HepG2 (cell line): ENCODE results near the gene YY1. TPM values are rescaled to one million over a fixed set of nuclear protein-coding genes. Genes with fewer than 3 reads are reported as not detected.
A peak's percentile ranks its signal among the peaks of the same experiment; 100 is the strongest.

Source experiments
- ARHGAP35 ChIP-seq: sonication (generic); formaldehyde crosslinking; IDR thresholded peaks from 2 replicates; pipeline ENCODE4 v1.9.0; 2022; ENCODE audit warnings: mild to moderate bottlenecking, inconsistent platforms, moderate library complexity, missing genetic modification reagents, borderline replicate concordance
- DR1 ChIP-seq: sonication (generic); formaldehyde crosslinking; IDR thresholded peaks from 2 replicates; pipeline ENCODE4 v1.8.0; 2021; ENCODE audit warnings: mild to moderate bottlenecking, missing genetic modification reagents, inconsistent platforms
- E2F1 ChIP-seq: sonication (generic); formaldehyde crosslinking; IDR thresholded peaks from 2 replicates; pipeline ENCODE4 v1.5.0; 2020; ENCODE audit warnings: missing genetic modification reagents
- FOXJ3 ChIP-seq: sonication (generic); formaldehyde crosslinking; IDR thresholded peaks from 2 replicates; pipeline ENCODE4 v1.4.0; 2020; ENCODE audit warnings: missing genetic modification reagents, mild to moderate bottlenecking, borderline replicate concordance
- KAT7 ChIP-seq: IDR thresholded peaks from 2 replicates; pipeline ENCODE4 v1.6.1; 2018; ENCODE audit warnings: borderline replicate concordance, missing compliant biosample characterization
- NKX3-1 ChIP-seq: sonication (generic); formaldehyde crosslinking; IDR thresholded peaks from 2 replicates; pipeline ENCODE4 v1.5.0; 2020; ENCODE audit warnings: missing genetic modification reagents
- NRL ChIP-seq: sonication (generic); formaldehyde crosslinking; IDR thresholded peaks from 2 replicates; pipeline ENCODE4 v1.5.0; 2020; ENCODE audit warnings: missing genetic modification reagents, mild to moderate bottlenecking, moderate library complexity, borderline replicate concordance
- SIN3B ChIP-seq: fragments of 150-350 bp; IDR thresholded peaks from 2 replicates; pipeline ENCODE4 v1.6.1; 2014; ENCODE audit warnings: low read length
- TBP ChIP-seq: sonication (generic); formaldehyde crosslinking; IDR thresholded peaks from 2 replicates; pipeline ENCODE4 v1.5.0; 2020; ENCODE audit warnings: missing genetic modification reagents
- TGIF2 ChIP-seq: IDR thresholded peaks from 2 replicates; pipeline ENCODE4 v1.6.1; 2016; ENCODE audit warnings: control low read depth, missing compliant biosample characterization
- THYN1 ChIP-seq: sonication (generic); formaldehyde crosslinking; IDR thresholded peaks from 2 replicates; pipeline ENCODE4 v1.8.1; 2023; ENCODE audit warnings: low read depth, mild to moderate bottlenecking, moderate library complexity, missing genetic modification reagents, borderline replicate concordance
- TMF1 ChIP-seq: sonication (generic); formaldehyde crosslinking; IDR thresholded peaks from 2 replicates; pipeline ENCODE4 v1.8.1; 2022; ENCODE audit warnings: low read depth, missing genetic modification reagents
- ZNF224 ChIP-seq: sonication (generic); formaldehyde crosslinking; IDR thresholded peaks from 2 replicates; pipeline ENCODE4 v1.5.0; 2020; ENCODE audit warnings: mild to moderate bottlenecking, missing genetic modification reagents
- ZNF792 ChIP-seq: IDR thresholded peaks from 2 replicates; pipeline ENCODE4 v1.6.1; 2016
- polyA plus RNA-seq, 8 experiments: library from polyadenylated mRNA; depleted of rRNA in 3 of 8; stranded (reverse) in 7 of 8; unstranded in 1 of 8; fragments of >200 nt; fragmentation: Illumina TruSeq in 4 of 8; extraction: Trizol in 4 of 8; gene quantifications; 2 replicates each; pipeline versions ENCODE4 v1.2.1 to v1.2.3, GENCODE V29; 2011 to 2016; ENCODE audit warnings: low read depth in 4 of 8, missing spikeins in 1 of 8, mixed read lengths in 1 of 8; ENCODE audit not compliant: insufficient read depth in 1 of 8
- total RNA-seq, 5 experiments: library from RNA; depleted of rRNA; stranded (reverse); fragments of >200 nt; fragmentation: Illumina TruSeq; extraction: Trizol; gene quantifications; 2 replicates each; pipeline ENCODE4 v1.2.3, GENCODE V29; 2016; ENCODE audit warnings: low read depth in 1 of 5

Gene YY1
- total and polyA plus RNA-seq, 2 of the 13 experiments (the other 11 are each of a cell fraction or from before 2014, with no cell fraction given) = 29.4 to 68.1 TPM

- TF ChIP-seq FOXJ3 (CRISPR knock-in tag) (no peak), KAT7 (CRISPR knock-in tag) (no peak; the same call in 1 of the 2 replicates), ARHGAP35 (peak; percentile 60; the same call in 1 of the 2 replicates), ZNF792 (CRISPR knock-in tag) (no peak), ZNF224 (no peak), SIN3B (no peak), DR1 (CRISPR knock-in tag) (no peak; the same call in 1 of the 2 replicates), TGIF2 (CRISPR knock-in tag) (no peak), THYN1 (CRISPR knock-in tag) (no peak), NKX3-1 (CRISPR knock-in tag) (no peak; the same call in 1 of the 2 replicates), TBP (no peak), TMF1 (no peak), E2F1 (CRISPR knock-in tag) (no peak; the same call in 1 of the 2 replicates), NRL (CRISPR knock-in tag) (no peak)
Observed at GRCh38 chr14:100306101-100306997, 67.4 kb downstream of the YY1 start, which contains the start of gene SLC25A29 (continued).
